SH-SY5Y (cell line): ENCODE results near the gene SNPH.

ENCODE experiments used
- GATA2 ChIP-seq: IDR thresholded peaks from 2 replicates; pipeline ENCODE4 v1.6.1; 2011; ENCODE audit warnings: mild to moderate bottlenecking, low read depth, low read length
- GATA3 ChIP-seq: IDR thresholded peaks from 2 replicates; pipeline ENCODE4 v1.6.1; 2011; ENCODE audit warnings: low read depth, mild to moderate bottlenecking, low read length, moderate library complexity

Gene SNPH

DNA sequence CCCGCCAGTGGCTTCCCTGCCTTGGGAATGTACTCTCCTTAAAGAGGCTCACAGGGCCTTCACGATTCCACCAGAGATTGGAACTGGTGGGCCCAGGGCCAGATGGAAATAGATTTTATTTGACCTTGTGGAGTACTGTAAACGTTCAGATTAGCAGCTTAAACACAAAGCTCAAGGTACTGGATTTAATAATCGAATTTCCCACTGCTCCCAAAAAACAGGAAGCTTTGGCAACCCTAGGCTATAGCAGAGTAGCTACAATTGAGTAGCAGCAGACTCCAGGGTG, 55.5 kb downstream of the SNPH start:
- TF ChIP-seq GATA3 (no peak), GATA2 (no peak)

- no peak for TF ChIP-seq GATA3
- TF ChIP-seq GATA2 = no peak
Observed at GRCh38 chr20:1322511-1323245, 56.6 kb downstream of the SNPH start.

DNA sequence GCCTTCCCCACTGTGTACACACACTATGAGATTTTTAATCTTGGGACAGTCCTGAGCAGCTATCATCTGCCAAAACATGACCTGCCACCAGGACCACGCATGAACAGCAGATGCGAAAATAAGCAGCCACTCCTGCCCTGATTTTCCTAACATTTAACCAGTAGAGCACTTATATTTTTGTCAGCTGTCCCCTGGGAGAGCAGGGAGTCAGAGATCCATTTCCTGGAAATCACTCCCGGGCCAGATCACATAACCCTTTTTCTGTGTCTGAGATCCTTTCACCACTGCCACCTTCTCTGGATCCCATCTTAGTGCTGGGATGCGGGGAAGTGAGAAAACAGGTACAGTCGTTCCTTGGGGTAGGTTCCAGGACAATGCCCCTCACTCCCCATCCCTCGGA, 57.2 kb downstream of the SNPH start:
- TF ChIP-seq GATA2 (no peak), GATA3 (no peak)

GRCh38 chr20:1323830-1324597, 57.9 kb downstream of the SNPH start:
- TF ChIP-seq GATA2 (no peak), GATA3 (no peak)

- TF ChIP-seq GATA2 = no peak
- no peak for TF ChIP-seq GATA3
Observed at GRCh38 chr20:1324598-1325172, 58.6 kb downstream of the SNPH start.

GRCh38 chr20:1325173-1326030, 59.3 kb downstream of the SNPH start:
- TF ChIP-seq GATA3 = no peak
- no peak for TF ChIP-seq GATA2

DNA sequence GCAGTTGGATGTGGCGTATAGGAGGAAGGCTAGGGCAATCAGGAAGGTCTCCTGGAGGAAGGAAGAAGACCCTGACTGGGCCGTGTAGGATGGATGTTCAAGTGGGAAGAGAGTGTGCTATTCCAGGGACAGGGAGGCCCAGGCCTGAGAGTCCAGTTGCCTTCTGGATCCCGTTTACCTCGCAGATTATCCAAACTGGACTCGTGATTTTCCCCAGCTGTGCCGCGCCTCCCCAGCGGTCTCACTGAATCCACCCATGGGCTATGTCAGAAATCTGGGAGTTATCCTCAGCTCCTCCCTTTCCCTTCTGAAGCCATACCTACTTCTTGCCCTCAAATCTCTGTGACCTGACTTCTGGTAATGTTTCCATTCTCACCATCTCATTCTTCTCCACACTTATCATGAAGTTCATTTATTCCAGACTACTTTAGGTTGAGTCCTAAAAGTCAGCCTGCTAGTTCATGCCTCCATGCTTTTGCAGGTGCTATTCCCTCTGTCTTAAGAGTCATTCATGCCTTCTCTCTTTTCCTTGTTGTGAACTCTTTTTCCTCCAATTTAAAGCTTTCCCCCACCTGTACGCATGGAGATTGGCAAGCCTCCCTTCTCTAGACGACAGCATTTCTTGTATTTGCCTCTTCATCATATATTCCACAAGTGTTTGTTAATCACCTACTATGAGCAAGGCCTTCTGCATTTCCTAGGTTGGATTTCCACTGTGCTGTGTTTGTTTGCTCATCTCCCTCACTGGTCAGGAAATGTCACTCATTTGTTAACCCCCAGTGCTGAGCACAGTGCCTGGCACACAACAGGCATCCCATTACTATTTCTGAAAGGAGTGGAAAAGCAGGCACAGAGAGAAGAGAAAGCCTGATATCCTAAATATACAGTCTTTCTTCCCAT, 60.2 kb downstream of the SNPH start:
- TF ChIP-seq GATA3 (no peak), GATA2 (no peak)

GRCh38 chr20:1327241-1327653, 61.2 kb downstream of the SNPH start:
- no peak for TF ChIP-seq GATA3
- no peak for TF ChIP-seq GATA2

GRCh38 chr20:1327827-1328679, 62.0 kb downstream of the SNPH start:
- TF ChIP-seq GATA3 (no peak), GATA2 (no peak)

DNA sequence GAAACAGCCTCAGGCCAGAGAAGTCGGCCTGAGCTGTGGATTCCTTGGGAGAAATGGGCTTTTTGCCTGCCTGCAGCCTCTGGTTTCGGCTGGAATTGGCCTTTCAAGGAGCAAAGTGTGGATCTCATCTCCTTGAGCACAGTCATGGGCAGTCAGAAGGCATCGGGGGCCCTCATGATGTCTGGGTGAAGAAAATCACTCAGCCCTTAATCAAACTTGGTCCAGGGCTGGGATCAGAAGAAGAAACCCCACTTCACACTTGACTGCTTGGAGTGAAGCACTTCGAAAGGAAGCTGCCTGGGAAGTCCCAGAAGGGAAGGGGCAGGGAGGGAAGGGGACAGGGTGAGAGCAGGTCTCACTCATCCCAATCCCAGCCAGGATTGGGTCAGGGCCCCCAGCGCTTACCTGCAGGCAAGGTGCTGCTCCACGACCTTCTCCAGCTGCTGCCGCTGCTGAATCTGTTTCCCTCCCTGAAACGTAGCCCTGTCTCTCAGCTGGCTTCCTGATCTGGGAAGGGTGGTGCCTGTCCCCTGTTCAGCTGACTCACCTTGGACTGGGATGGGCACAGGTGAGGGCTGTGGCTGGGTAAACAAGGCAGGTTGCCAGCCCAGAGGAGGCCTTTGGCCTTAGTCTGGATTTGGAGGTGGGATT, 62.7 kb downstream of the SNPH start, which contains the start of gene SDCBP2:
TSS of gene SDCBP2 (minus strand) at position 460 of the 651 bp plus-strand sequence. CDS start 8,723 bp downstream, outside the sequence.
- TF ChIP-seq GATA2 (no peak), GATA3 (no peak)

GRCh38 chr20:1330075-1330830, 64.2 kb downstream of the SNPH start:
- TF ChIP-seq GATA3 (no peak), GATA2 (no peak)

GRCh38 chr20:1331101-1331500, 65.0 kb downstream of the SNPH start:
- TF ChIP-seq GATA2 (no peak), GATA3 (no peak)
